Renal cortex interstitium (tissue), 15 donors: Measurements from ENCODE around the gene TRIM4. TPM values are rescaled to one million over a fixed set of nuclear protein-coding genes. Genes with fewer than 3 reads are reported as not detected.
"Not testable (repeated sequence)": the region's sequence is repeated elsewhere in the genome, so short reads cannot be mapped to it uniquely, and the experiment has no call there.

ENCODE experiments used
- DNase-seq, 11 donors: peaks; one replicate each; pipeline ENCODE4 v3.0.0-alpha.2; 2013; ENCODE audit warnings: low read depth in 9 of 11, low spot score in 4 of 11; ENCODE audit errors: extremely low read depth in 1 of 11
- long read RNA-seq, 16 experiments: transcript quantifications; one replicate each; lab custom pipeline, GENCODE V29; 2026
- polyA plus RNA-seq, 3 donors: library from polyadenylated mRNA; unstranded; fragments of 120-200 nt; gene quantifications; one replicate each; pipeline ENCODE4 v1.2.1, GENCODE V29; 2013; ENCODE audit not compliant: insufficient read length in 3 of 3

TRIM4 gene
- 10 to 100 TPM; 32.4 to 37.9 (median 33.2) TPM for polyA plus RNA-seq
- long read RNA-seq, donor 1, transcript TRIM4-201 (6 exons, 3,374 nt) = major isoform, 5 of 7 reads
- long read RNA-seq, donor 1, partial matches to known transcripts = 0 of 7 reads
- long read RNA-seq, donor 1, other reads (novel, unspliced or antisense) = 0 of 7 reads
- long read RNA-seq, donor 2, transcript TRIM4-201 (6 exons, 3,374 nt) = major isoform, 8 of 8 reads
- long read RNA-seq, donor 2, partial matches to known transcripts = 0 of 8 reads
- long read RNA-seq, donor 2, other reads (novel, unspliced or antisense) = 0 of 8 reads
- long read RNA-seq, donor 3, transcript TRIM4-201 (6 exons, 3,374 nt) = major isoform, 10 of 17 reads
- long read RNA-seq, donor 3, partial matches to known transcripts = 0 of 17 reads
- long read RNA-seq, donor 3, other reads (novel, unspliced or antisense) = 6 of 17 reads
- long read RNA-seq, donor 4, transcript TRIM4-201 (6 exons, 3,374 nt) = major isoform, 10 of 11 reads
- long read RNA-seq, donor 4, partial matches to known transcripts = 0 of 11 reads
- long read RNA-seq, donor 4, other reads (novel, unspliced or antisense) = 0 of 11 reads
- long read RNA-seq, donor 5 = 0 reads
- long read RNA-seq, donor 6, transcript TRIM4-201 (6 exons, 3,374 nt) = major isoform, 6 of 7 reads
- long read RNA-seq, donor 6, partial matches to known transcripts = 0 of 7 reads
- long read RNA-seq, donor 6, other reads (novel, unspliced or antisense) = 0 of 7 reads
- long read RNA-seq, donor 7, partial matches to known transcripts = 0 of 7 reads
- long read RNA-seq, donor 7, other reads (novel, unspliced or antisense) = 0 of 7 reads
- long read RNA-seq, donor 8 = 0 reads
- long read RNA-seq, donor 9, transcript TRIM4-201 (6 exons, 3,374 nt) = major isoform, 6 of 7 reads
- long read RNA-seq, donor 9, partial matches to known transcripts = 0 of 7 reads
- long read RNA-seq, donor 9, other reads (novel, unspliced or antisense) = 0 of 7 reads
- long read RNA-seq, donor 10, partial matches to known transcripts = 0 of 4 reads
- long read RNA-seq, donor 10, other reads (novel, unspliced or antisense) = 0 of 4 reads
- long read RNA-seq, donor 11, transcript TRIM4-201 (6 exons, 3,374 nt) = major isoform, 5 of 10 reads
- long read RNA-seq, donor 11, partial matches to known transcripts = 0 of 10 reads
- long read RNA-seq, donor 11, other reads (novel, unspliced or antisense) = 5 of 10 reads
- long read RNA-seq, donor 12, partial matches to known transcripts = 0 of 5 reads
- long read RNA-seq, donor 12, other reads (novel, unspliced or antisense) = 0 of 5 reads
- long read RNA-seq, donor 13 = 0 reads
- long read RNA-seq, donor 14, partial matches to known transcripts = 0 of 5 reads
- long read RNA-seq, donor 14, other reads (novel, unspliced or antisense) = 0 of 5 reads
- long read RNA-seq, donor 15, partial matches to known transcripts = 0 of 1 reads
- long read RNA-seq, donor 15, other reads (novel, unspliced or antisense) = 0 of 1 reads
- long read RNA-seq, donor 16, transcript TRIM4-201 (6 exons, 3,374 nt) = major isoform, 11 of 14 reads
- long read RNA-seq, donor 16, partial matches to known transcripts = 0 of 14 reads
- long read RNA-seq, donor 16, other reads (novel, unspliced or antisense) = 0 of 14 reads

GRCh38 chr7:99918959-99919813, at the start of gene TRIM4:
Gene TRIM4 (minus strand): TSS chr7:99919530. CDS start chr7:99919401, 129 bp downstream.
- peak; percentile 50 to 80 (median 74) for DNase-seq

- no peak for DNase-seq
Measured at GRCh38 chr7:99958564-99959227, 39.4 kb upstream of the TRIM4 start.

- DNase-seq = no peak
Measured at GRCh38 chr7:99955247-99955646, 35.9 kb upstream of the TRIM4 start.

- not testable (repeated sequence) for DNase-seq
Measured at GRCh38 chr7:99954643-99955042, 35.3 kb upstream of the TRIM4 start.

- no peak for DNase-seq
Measured at GRCh38 chr7:99953649-99954048, 34.3 kb upstream of the TRIM4 start.

GRCh38 chr7:99952649-99953048, 33.3 kb upstream of the TRIM4 start:
- DNase-seq = not testable (repeated sequence)

- not testable (repeated sequence) for DNase-seq
Measured at GRCh38 chr7:99950819-99951218, 31.5 kb upstream of the TRIM4 start.

GRCh38 chr7:99949645-99950228, 30.4 kb upstream of the TRIM4 start:
- no peak for DNase-seq

- no peak for DNase-seq
Measured at GRCh38 chr7:99947608-99948007, 28.3 kb upstream of the TRIM4 start.

- DNase-seq = no peak
Measured at GRCh38 chr7:99944497-99945070, 25.3 kb upstream of the TRIM4 start.

- no peak for DNase-seq
Measured at GRCh38 chr7:99943641-99944496, 24.5 kb upstream of the TRIM4 start.

- no peak for DNase-seq
Measured at GRCh38 chr7:99938296-99938695, 19.0 kb upstream of the TRIM4 start.

GRCh38 chr7:99935009-99935408, 15.7 kb upstream of the TRIM4 start:
- DNase-seq = not testable (repeated sequence)

- DNase-seq = no peak
Measured at GRCh38 chr7:99930376-99930775, 11.0 kb upstream of the TRIM4 start.

GRCh38 chr7:99929730-99930053, 10.4 kb upstream of the TRIM4 start:
- DNase-seq = no peak
